Occipital lobe (tissue), 2 donors: Measurements from ENCODE around the gene OR8G5. TPM values are rescaled to one million over a fixed set of nuclear protein-coding genes. Genes with fewer than 3 reads are reported as not detected.

Experiments
- DNase-seq: peaks from one replicate; lab custom pipeline; 2025; lab: John Stamatoyannopoulos, UW
- total RNA-seq: library from RNA; depleted of rRNA; stranded (reverse); fragments of >200 nt; gene quantifications from one replicate; pipeline ENCODE4 v1.2.3, GENCODE V29; 2014

The OR8G5 gene
- total RNA-seq, 1 donor from 2014 or later: 0.16 TPM

DNA sequence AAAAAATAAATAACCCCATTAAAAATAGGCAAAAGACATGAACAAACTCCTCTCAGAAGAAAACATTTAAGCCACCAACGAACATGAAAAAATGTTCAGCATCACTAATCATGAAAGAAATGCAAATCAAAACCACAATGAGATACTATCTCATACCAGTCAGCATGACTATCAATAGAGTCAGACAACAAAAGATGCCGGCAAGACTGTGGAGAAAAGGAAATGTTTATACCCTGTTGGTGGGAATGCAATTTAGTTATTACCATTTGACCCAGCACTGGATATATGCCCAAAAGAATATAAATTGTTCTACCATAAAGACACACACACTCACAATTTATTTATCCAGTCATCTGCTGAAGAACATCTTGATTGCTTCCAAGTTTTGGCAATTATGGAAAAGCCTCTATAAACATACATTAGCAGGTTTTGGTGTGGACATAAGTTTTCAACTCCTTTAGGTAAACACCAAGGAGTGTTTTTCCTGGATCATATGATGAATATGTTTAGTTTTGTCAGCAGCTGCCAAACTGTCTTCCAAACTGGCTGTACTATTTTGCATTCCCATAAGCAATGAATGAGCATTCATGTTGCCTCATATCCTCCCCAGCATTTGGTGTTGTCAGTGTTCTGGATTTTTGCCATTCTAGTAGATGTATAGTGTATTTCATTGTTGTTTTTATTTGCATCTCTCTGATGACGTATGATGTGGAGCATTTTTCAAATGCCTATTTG, 29.6 kb downstream of the OR8G5 start:
- DNase-seq: no peak

DNA sequence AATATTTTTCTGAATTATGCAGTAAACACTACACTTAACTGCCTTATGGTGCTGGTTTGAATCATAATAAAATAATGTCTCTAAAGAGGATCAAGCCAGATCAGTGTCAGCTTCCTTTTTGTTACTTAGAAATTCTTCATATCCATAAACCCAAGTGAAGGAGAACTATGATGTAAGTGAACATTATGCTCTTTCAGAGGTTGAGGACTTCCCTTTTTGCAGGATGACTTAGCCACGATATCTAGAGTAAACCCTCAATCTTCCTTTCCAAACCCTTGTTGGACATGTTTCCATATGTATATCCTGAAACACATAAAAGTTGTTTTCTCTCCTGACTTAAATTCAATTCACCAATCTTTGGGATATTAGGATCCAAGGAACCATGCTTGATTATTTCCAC, 38.5 kb downstream of the OR8G5 start:
- no peak for DNase-seq

DNA sequence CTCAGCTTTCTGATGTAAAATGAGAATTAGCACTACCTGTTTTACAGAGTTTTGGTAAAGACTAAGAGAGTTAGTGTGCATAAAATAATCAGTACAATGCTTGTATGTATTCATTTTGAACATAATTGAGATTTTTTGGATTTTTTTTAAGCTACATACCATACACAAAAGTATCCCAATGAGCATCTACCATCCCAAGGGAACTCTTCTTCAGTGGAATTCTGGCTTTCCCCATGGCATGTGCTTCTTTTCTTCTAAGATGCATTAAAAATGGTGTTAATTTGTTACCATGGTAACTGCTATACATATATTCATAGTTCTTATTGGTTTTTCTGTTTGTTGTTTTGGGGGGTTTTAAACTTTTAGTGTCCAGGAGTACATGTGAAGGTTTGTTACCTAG, 39.8 kb downstream of the OR8G5 start:
- no peak for DNase-seq

DNA sequence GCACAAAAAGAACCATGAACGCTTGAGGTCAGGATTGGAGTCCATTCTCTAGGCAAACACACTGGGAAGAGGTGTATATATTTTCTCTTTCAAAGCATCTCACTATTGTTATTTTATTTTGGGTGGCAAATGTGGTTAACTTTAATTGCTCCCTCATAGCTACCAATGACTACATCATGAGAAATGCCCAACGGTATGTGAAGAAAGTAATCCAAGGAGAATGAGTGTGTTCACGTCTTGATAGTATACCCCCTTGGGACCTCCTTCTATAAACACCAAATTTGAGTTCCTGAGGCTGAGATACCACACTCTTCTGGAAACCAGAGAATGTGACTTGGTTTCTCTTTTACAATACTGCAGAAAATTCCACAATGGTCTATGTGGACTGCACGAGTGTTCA, 41.7 kb downstream of the OR8G5 start:
- DNase-seq: no peak

DNA sequence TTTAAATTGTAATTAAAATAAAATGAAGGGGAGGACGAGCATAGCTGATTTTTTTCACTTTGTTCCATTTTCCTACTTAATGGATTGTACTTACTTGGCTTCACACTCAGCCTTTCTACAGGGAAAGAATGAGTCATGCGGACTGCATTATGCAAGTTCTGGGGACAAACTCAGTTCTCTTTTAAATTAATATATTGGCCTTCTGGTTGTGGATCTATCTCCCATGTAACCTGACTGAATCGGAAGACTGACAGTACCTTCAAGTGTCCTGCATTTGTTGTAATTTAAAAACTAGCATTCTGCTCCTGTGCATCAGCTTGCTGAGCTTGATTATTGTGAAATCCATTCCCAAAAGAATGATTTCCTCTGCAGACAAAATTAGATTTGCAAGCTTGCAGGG, 45.4 kb downstream of the OR8G5 start:
- DNase-seq: no peak

DNA sequence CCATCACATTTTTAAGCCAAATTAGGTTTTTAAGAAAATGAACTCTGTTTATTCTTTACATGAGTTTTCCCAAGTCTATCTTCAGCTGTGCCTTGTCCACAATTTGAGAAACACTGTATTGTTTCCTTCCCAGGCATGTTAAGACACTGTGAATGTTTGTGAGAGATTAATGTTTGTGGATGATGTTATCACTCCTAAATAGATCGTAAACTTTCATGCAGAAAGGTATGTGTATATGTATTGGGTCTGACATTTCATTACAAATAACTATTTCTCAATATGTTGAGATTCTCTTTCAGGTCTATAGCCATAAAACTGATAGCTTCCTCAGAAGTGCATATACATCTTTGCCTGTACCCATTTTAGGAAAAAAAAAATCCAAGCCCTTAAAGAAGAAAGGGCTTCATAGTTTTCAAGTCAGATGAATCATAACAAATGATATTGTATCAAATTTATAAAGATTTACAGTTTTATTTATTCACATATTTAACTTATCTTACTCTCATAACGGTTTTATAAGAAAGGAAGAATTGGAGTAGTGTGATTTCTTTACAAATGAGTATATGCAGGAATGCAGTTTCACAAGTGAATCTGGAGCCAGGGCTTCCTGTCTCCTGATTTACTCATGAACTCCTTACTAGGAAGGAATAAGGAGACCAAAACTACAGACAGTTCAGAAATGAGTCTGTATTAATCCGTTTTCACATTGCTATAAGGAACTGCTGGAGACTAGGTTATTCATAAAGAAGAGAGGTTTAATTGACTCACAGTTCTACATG, 46.4 kb downstream of the OR8G5 start:
- DNase-seq: no peak

DNA sequence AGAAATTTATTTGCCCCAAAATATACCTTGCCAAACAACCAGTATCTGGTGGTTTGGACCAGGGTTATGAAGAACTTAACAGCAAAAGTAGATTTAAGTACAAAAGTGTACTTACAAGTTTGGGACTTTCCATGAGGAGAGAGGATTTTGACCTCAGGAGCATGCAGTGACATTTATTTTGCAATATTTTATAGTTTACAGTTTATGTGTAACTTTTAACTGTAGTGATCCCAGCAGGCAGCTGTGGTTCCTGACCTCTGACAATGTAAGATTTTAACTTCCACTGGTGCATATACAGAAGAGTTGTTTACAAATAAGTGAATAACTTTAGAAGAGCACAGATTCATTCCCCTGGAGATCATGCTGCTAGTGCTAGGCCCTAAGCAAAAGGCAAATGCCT, 50.9 kb downstream of the OR8G5 start:
- no peak for DNase-seq

DNA sequence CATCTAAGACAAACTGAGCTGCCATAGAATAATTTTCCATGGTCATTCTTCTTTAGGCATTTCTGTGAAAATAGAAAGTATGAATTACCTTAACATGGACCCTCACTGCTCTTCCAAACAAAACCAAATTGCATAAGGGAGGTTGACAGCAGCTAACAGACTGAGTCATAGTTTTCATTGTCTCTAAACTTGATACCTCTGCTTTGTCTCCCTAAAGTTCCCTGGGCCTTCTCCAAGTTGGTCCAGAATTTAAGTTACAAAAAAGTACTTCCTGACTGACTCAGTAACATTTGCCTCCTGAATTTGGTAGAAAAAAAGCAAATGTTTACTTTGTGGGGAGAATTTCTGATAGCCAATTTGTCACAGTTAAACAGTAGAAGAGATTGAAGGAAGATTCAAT, 54.5 kb downstream of the OR8G5 start:
- no peak for DNase-seq

DNA sequence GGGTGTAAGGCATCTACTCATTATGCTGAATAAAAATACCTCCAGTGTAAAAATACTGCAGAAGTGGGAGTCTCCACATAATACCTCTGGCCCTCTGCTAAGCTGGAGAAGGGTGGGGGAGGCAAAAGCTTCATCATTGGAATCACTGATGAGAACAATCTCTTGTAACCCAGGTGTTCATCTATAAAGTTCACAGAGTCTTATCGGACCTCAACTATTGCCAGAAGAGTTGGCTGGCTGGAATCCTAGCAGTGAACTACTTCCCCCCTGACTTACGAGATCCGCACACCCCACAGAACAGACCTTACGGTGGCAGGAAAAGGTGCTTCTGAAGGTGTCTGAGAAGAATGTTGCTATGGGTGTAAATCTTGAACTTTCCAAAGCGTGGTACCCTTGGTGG, 55.1 kb downstream of the OR8G5 start:
- no peak for DNase-seq

DNA sequence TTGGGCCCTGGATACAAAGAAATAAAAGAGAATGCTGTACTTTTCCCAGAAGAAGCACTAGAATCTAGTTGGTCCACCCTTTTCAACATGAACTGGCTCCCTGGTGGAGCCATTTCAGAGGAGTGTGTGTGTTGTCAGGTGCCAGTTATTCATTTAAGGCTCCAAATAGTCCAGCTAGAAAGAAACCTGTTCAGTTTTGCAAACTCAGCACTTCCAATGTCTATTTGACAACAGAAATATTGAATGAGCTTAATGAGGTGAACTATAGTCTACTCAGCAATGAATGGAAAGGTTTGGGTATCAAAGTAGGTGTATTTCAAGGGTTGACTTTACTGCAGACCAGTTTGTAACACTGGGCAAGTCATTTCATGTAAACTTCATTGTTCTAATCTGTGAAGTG, 55.5 kb downstream of the OR8G5 start:
- no peak for DNase-seq

DNA sequence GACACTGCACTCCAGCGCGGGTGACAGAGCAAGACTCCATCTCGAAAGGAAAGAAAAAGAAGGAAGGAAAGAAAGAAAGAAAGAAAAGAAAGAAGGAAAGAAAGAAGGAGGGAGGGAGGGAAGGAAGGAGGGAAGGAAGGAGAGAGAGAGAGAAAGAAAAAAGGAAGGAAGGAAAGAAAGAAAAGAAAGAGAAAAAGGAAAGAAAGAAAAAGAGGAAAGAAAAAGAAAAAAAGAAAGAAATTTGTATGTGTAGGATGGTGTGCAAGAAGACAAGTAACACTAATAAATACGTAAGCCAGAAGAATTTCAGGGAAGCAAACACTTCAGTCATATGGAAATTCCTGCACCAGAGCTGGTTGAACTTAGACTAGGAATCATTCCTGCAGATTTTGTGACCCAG, 57.0 kb downstream of the OR8G5 start:
- DNase-seq: no peak

DNA sequence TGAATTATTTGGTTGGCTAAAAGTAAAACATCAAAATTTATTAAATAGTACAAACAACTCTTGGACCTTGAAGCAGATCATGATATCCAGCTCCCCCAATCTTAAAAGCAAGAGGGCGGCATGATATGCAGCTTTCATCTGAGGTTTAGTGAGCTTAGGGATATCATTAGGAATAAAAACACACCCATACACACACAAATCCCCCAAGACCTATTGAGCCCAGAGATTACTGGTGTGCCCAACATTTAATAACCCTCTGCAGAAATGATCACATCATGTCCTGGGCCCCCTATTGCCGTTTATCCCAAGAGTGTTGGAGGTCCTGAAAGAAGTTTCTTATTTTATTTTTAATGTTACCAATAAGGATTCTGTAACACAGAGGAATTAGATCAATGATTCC, 57.7 kb downstream of the OR8G5 start, which contains the start of gene OR8D1:
TSS of gene OR8D1 (minus strand) at position 101 of the 400 bp plus-strand sequence. CDS start 3,183 bp downstream, outside the sequence.
- DNase-seq: no peak

DNA sequence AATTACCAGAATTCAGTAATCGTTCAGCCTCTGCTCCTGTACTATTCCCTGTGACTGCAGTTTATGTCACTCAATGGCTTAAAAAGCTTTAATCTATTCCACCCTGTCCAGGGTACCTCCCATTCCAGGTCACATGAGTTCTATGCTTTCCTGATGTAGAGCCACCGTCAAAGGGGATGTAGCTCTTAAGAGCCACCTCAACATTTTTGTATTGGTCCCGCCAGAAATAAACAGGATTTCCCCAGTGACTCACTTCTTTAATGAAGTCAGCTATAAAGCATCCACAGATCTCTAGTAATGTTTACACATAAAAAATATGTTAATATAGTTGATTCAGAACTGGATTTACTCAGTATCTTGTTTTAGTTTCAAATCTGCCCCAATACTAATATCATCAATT, 58.9 kb downstream of the OR8G5 start:
- no peak for DNase-seq

Other genes with a start within 250 kb of the OR8G5 start
- under 0.01 TPM for gene OR10G4, start 243.4 kb upstream of the OR8G5 start, total RNA-seq
- gene OR10G9, start 233.4 kb upstream of the OR8G5 start, total RNA-seq: not detected
- gene OR10G8, start 229.6 kb upstream of the OR8G5 start, total RNA-seq: not detected
- not detected for gene OR10G7, start 215.1 kb upstream of the OR8G5 start, total RNA-seq
- 5.8 TPM for gene VWA5A, start 140.9 kb upstream of the OR8G5 start, total RNA-seq
- not detected for gene OR10D3, start 73.0 kb upstream of the OR8G5 start, total RNA-seq
- not detected for gene OR8G1, start 15.3 kb upstream of the OR8G5 start, total RNA-seq
- gene OR8D1, start 57.6 kb downstream of the OR8G5 start, total RNA-seq: not detected
- not detected for gene OR8D2, start 63.8 kb downstream of the OR8G5 start, total RNA-seq
- not detected for gene OR8B2, start 128.1 kb downstream of the OR8G5 start, total RNA-seq
- not detected for gene OR8B3, start 142.6 kb downstream of the OR8G5 start, total RNA-seq
- gene OR8B4, start 168.5 kb downstream of the OR8G5 start, total RNA-seq: not detected
- not detected for gene OR8B8, start 189.3 kb downstream of the OR8G5 start, total RNA-seq